Activated T-helper 1 cell treated with anti-CD3 and anti-CD28 coated beads, Interleukin-2, amount 50 U/mL, for 16 hours (primary cell): ENCODE results near the gene ZSCAN5A.
"Not testable (repeated sequence)": the region's sequence is repeated elsewhere in the genome, so short reads cannot be mapped to it uniquely, and the experiment has no call there.

Source experiments
- DNase-seq, 2 donors: peaks; one replicate each; pipeline ENCODE4 v3.0.0-alpha.2; 2020; ENCODE audit warnings: low read depth in 1 of 2, low spot score in 1 of 2

ZSCAN5A gene

DNA sequence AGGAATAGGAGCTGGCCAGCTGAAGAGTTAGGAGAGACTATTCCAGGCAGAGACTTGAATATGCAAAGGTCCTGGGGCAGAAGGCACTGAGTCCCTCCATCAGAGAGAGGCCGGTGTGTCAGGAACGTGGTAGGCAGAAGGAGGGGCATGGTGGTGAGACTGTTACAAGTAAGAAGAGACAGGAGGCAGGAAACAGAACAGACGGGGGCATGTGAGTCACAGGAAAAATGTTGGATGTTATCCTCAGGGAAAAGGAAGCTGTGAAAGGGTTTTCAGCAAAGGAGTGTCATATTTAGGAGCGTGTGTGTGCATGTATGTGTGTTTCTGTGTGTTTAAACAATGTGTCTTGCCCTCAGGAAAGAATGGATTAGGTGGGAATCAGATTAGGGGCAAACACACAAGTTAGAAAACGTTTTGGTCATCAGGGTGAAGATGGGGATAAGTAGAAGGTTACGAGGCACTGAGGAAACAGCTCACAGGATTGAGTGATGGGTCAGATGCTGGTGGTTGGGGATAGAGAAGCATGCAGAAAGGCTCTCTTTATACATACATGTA lies 41.0 kb downstream of the ZSCAN5A start:
- no peak for DNase-seq

- no peak for DNase-seq
These were observed 42.4 kb downstream of the ZSCAN5A start, which contains the start of gene EDDM13 for GRCh38 chr19:56272161-56272798. Gene EDDM13 (plus strand): TSS chr19:56272748. CDS start chr19:56272835, 87 bp downstream.

GRCh38 chr19:56271151-56271550 lies 43.5 kb downstream of the ZSCAN5A start:
- no peak for DNase-seq

GRCh38 chr19:56270676-56271075 lies 44.0 kb downstream of the ZSCAN5A start:
- DNase-seq = no peak

DNA sequence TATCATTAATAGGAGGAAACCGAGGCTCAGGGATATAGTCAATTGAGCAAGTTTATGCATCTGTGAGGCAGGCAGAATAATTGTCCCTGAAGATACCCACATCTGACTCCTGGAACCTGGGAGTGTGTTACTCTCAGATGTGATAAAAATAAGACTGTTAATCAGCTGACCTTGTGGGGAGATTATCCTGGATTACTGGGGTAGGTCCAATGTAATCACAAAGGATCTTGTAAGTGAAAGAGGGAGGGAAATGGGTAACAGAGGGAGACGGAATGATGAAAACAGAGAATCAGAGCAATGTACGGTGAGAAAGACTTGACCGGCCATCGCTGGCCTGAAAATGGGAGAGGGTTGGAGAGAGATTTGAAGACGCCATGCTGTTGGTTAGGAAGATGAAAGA lies 45.3 kb downstream of the ZSCAN5A start:
- DNase-seq = no peak

DNA sequence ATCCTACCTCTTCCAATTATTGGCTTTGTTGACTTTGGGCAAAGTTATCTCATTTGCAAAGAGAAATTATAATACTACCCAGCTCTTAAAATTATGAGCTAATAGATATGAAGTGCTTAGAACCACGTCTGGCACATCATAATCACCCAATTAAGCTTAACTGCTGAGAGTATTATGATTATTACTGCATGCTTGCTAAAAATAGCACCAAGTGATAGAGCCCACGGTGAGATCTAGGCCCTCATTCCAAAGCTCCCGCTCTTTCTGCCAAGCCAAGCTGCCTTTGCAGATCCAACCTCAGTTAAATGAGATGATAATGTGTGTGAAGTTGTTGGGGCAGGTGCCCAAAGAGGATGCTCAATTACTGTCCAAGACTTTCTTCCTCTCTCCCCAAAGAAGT lies 48.6 kb downstream of the ZSCAN5A start:
- DNase-seq = no peak

DNA sequence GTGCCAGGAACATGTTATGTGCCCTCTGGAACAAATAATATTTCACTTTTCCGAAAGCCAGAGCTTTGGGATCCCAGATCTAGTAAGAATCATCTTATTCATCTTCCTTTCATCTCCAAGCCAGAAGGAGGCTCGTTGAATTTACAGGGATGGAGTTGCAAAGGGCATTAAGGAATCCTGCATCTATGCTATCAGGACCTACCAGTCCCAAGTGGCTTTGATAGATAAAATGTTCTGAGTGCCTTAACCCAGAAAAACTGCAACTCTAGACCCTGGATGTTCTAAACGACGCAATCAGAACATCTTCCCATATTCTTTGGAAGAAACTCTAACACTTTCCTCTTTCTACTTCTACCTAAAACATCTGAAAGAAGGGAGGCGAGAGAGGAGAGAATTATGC lies 51.3 kb downstream of the ZSCAN5A start:
- DNase-seq = no peak

DNA sequence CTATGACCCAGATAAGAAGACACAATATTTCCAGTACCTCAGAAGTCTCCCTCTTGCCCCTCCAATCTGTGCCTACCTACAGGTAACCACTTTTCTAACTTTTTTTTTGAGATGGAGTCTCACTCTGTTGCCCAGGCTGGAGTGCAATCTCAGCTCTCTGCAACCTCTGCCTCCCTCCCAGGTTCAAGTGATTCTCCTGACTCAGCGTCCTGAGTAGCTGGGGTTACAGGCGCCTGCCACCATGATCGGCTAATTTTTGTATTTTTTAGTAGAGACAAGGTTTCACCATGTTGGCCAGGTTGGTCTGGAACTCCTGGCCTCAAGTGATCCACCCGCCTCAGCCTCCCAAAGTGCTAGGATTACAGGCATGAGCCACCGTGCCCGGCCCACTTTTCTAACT lies 52.7 kb downstream of the ZSCAN5A start:
- DNase-seq = not testable (repeated sequence)

DNA sequence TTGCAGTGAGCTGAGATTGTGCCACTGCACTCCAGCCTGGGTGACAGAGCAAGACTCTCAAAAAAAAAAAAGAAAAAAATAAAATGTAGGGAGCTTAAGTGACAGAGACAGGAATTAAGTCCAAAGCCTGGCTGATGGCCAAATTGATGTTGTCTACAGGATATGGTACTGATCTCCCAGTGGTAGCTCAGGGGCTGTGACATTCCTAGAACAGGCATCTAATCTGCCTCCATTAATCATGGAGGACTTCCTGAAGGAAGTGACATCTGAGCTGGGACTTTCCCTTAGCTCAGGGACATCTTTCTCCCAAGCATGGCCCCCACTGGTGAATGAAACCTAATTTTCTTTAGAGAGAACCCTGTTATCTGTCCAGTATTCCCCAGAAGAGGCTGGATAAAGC lies 53.5 kb downstream of the ZSCAN5A start:
- no peak for DNase-seq

DNA sequence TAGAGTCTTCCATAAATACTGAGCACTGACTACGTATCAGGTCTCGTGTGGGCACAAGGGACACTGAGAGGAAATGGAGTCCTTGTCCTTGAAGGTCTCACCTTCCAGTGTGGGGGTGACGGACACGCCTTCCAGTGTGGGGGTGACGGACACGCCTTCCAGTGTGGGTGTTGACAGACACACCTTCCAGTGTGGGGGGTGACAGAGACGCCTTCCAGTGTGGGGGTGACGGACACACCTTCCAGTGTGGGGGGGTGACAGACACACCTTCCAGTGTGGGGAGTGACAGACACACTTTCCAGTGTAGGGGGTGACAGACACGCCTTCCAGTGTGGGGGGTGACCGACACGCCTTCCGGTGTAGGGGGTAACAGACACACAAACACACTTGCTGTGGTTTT lies 56.4 kb downstream of the ZSCAN5A start:
- no peak for DNase-seq

- no peak for DNase-seq
These were observed 60.9 kb downstream of the ZSCAN5A start for GRCh38 chr19:56253737-56254136.

- DNase-seq = peak; percentile 35 to 38
These were observed 61.8 kb downstream of the ZSCAN5A start for GRCh38 chr19:56252699-56253422.

DNA sequence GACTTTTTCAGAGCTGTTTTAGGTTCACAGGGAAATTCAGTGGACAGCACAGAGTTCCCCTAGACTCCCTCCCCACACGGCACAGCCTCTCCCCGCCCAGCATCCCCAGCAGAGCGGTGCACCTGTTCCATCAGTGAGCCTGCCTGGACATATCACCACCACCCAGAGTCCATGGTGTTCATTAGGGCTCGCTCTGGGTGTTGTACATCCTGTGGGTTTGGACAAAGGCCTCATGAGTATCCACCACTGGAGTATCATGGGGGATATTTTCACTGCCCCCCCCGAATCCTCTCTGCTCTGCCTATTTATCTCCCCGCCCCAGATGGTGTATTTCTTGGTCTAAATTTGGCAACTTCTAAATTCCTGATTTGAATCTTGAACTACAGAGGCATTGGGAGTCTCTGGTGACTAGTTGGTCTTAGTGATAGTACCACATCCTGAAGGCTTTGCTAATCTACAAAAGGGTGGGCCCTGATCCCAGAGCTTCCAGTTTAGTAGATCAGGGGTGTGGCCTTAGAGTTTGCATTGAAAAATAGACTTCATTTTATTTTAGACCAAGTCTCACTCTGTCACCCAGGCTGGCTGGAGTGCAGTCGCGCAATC lies 65.8 kb downstream of the ZSCAN5A start:
- DNase-seq = not testable (repeated sequence)

GRCh38 chr19:56245764-56246163 lies 68.9 kb downstream of the ZSCAN5A start:
- not testable (repeated sequence) for DNase-seq

GRCh38 chr19:56245121-56245740 lies 69.4 kb downstream of the ZSCAN5A start:
- DNase-seq = no peak

GRCh38 chr19:56223481-56223880 lies 91.2 kb downstream of the ZSCAN5A start:
- DNase-seq = no peak

DNA sequence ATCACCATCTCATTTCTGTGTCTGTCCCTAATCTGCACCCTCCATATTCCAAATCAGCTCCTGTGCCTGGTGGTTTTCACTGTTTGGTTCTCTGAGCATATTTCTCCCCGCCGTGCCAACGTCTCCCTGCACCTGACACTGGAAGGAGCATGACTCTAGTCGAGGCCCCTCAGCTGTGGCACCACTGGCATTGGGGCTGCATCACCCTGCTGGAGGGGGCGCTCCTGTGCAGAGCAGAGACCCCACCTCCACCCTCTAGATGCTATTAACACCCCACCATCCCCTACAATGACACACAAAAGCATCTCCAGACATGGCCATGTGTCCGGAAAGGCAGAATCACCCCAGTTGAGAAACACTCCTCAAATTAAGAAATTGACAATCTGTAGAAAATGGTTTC lies 91.7 kb downstream of the ZSCAN5A start:
- no peak for DNase-seq

GRCh38 chr19:56221851-56222250 lies 92.8 kb downstream of the ZSCAN5A start:
- DNase-seq = no peak

DNA sequence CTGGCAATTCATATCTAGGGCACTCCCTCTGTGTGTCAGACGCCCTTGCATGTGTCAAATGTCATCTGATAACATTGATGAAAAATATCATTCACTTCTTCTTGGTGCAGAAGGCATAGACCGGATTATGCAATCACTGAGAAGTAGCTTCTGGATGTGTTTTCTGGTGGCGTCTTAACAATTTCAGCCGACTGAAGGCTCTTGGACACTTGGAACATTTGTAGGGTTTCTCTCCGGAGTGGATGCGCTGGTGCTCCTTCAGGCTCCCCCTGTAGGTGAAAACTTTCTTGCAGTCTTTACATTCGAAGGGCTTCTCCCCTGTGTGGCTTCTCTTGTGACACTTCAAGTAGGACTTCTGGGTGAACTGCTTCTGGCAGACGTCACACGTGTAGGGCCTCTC lies 93.2 kb downstream of the ZSCAN5A start:
- DNase-seq = not testable (repeated sequence)

DNA sequence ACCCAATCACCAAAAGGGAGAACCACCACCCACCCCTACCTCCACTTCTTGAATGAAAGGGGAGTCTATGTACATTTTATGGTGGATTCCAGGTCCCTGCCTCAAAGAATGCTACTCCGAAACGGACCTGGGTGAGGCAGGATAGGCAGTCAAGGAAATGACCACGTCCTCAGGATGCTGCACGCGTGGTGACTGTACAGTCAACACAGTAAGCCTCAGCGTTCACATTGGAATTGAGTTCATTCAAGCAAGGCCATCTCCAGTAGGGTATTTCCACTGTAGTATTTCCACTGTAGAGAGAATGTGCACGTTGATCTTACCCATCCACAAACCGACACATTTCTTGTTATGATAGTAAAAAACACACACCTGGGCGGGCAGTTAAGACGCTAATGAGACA lies 95.7 kb downstream of the ZSCAN5A start:
- no peak for DNase-seq
